ENCODE results near the gene CD99L2.

CD99L2 gene

GRCh38 chrX:150926304-150926703, 27.8 kb upstream of the CD99L2 start:
- no peak for TF ChIP-seq CTCF (IDR thresholded peaks at IDR 0.05; ENCODE audit: low read depth, low read length)
- no peak for TF ChIP-seq POLR2A (IDR thresholded peaks at IDR 0.05; ENCODE audit: extremely low read depth, insufficient read length)
- no peak for TF ChIP-seq MYC (IDR thresholded peaks at IDR 0.05; ENCODE audit: low read depth, low read length)
- TF ChIP-seq, protein P1, sequence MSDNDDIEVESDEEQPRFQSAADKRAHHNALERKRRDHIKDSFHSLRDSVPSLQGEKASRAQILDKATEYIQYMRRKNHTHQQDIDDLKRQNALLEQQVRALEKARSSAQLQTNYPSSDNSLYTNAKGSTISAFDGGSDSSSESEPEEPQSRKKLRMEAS (IDR thresholded peaks at IDR 0.05; ENCODE audit: low read depth, low read length) = no peak
- no peak for DNase-seq (ENCODE audit: low read depth)
- no peak overlapping the region for H3K4me3 ChIP-seq (ENCODE audit: low read depth, low read length)

DNA sequence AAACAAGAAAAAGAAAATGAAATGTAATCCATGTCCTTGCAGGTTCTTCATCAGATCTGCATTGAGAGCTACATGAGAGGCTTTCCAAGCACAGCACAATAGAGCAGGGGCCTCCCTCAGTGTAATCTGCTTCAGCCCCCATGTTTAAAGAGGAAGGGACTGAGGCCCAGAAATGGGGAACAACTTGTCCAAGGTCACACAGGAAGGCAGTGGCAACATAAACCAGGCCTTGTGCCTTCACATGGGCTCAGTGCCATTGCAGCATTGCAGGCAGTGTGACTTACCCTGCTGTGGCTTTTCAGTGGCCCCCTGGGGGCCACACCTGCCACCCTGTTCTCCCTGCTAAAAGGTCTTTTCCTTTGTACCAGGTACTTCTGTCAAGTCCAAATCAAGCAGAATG, 20.9 kb upstream of the CD99L2 start:
- TF ChIP-seq CTCF (IDR thresholded peaks at IDR 0.05; ENCODE audit: low read depth, low read length) = no peak
- TF ChIP-seq, protein P1 (IDR thresholded peaks at IDR 0.05; ENCODE audit: low read depth, low read length) = no peak
- TF ChIP-seq POLR2A (IDR thresholded peaks at IDR 0.05; ENCODE audit: extremely low read depth, insufficient read length) = no peak
- no peak for TF ChIP-seq MYC (IDR thresholded peaks at IDR 0.05; ENCODE audit: low read depth, low read length)
- DNase-seq (ENCODE audit: low read depth) = peak; percentile 57

GRCh38 chrX:150913511-150913910, 15.0 kb upstream of the CD99L2 start:
- TF ChIP-seq, protein P1 (IDR thresholded peaks at IDR 0.05; ENCODE audit: low read depth, low read length) = peak; percentile 53; the same call in 1 of the 2 replicates
- no peak for TF ChIP-seq CTCF (IDR thresholded peaks at IDR 0.05; ENCODE audit: low read depth, low read length)
- H3K4me3 ChIP-seq (ENCODE audit: low read depth, low read length) = no peak overlapping the region
- peak; percentile 68 for DNase-seq (ENCODE audit: low read depth)

More for the DNA sequence above, 20.9 kb upstream of the CD99L2 start:
- H3K4me3 ChIP-seq (ENCODE audit: low read depth, low read length) = no peak overlapping the region

GRCh38 chrX:150907474-150907873, 9.0 kb upstream of the CD99L2 start:
- DNase-seq (ENCODE audit: low read depth) = no peak
- TF ChIP-seq CTCF (IDR thresholded peaks at IDR 0.05; ENCODE audit: low read depth, low read length) (no peak), POLR2A (IDR thresholded peaks at IDR 0.05; ENCODE audit: extremely low read depth, insufficient read length) (no peak), MYC (IDR thresholded peaks at IDR 0.05; ENCODE audit: low read depth, low read length) (no peak)
- TF ChIP-seq, protein P1 (IDR thresholded peaks at IDR 0.05; ENCODE audit: low read depth, low read length) = no peak
- no peak overlapping the region for H3K4me3 ChIP-seq (ENCODE audit: low read depth, low read length)

DNA sequence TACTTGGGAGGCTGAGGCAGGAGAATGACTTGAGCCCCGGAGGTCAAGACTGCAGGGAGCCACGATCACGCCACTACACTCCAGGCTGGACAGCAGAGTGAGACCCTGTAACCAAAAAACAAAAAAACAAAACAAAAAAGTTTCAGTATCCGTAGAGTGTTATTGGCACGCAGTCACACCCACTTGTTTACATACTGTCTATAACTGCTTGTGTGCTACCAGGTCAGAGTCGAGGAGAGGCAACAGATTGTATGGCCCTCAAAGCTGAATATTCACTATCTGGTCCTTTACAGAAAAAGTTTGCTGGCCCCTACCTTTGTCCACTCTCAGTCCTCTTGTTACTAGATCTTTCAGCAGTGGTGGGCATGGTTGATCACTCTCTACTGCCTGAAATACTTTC, 8.2 kb upstream of the CD99L2 start:
- DNase-seq (ENCODE audit: low read depth) = no peak
- H3K4me3 ChIP-seq (ENCODE audit: low read depth, low read length) = no peak overlapping the region
- no peak for TF ChIP-seq CTCF (IDR thresholded peaks at IDR 0.05; ENCODE audit: low read depth, low read length)
- no peak for TF ChIP-seq MYC (IDR thresholded peaks at IDR 0.05; ENCODE audit: low read depth, low read length)
- TF ChIP-seq POLR2A (IDR thresholded peaks at IDR 0.05; ENCODE audit: extremely low read depth, insufficient read length) = no peak
- TF ChIP-seq, protein P1 (IDR thresholded peaks at IDR 0.05; ENCODE audit: low read depth, low read length) = no peak

DNA sequence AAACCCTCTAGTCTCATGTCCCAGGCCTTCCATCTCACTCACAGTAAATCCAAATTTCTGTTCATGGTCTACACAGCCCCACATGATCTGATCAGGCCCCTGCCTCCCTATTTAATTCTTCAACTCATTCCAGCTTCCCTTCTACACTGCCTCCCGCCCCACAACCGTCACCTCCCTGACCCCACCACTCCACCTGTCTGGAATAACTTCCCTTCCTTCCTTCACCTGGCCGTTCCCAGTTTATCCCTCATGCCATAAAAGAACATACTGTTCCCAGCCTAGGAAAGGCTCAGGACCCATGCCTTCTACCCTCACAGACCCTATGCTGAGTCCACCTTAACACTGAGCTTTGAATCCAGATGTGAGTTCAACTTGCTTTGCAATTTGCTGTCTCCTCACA, 6.8 kb upstream of the CD99L2 start:
- no peak overlapping the region for H3K4me3 ChIP-seq (ENCODE audit: low read depth, low read length)

More for the DNA sequence above, 6.8 kb upstream of the CD99L2 start:
- TF ChIP-seq MYC (IDR thresholded peaks at IDR 0.05; ENCODE audit: low read depth, low read length) = no peak
- no peak for TF ChIP-seq POLR2A (IDR thresholded peaks at IDR 0.05; ENCODE audit: extremely low read depth, insufficient read length)
- no peak for TF ChIP-seq CTCF (IDR thresholded peaks at IDR 0.05; ENCODE audit: low read depth, low read length)
- TF ChIP-seq, protein P1 (IDR thresholded peaks at IDR 0.05; ENCODE audit: low read depth, low read length) = no peak
- DNase-seq (ENCODE audit: low read depth) = no peak
